Measurements from ENCODE around the gene NHLRC1.

NHLRC1 gene

DNA sequence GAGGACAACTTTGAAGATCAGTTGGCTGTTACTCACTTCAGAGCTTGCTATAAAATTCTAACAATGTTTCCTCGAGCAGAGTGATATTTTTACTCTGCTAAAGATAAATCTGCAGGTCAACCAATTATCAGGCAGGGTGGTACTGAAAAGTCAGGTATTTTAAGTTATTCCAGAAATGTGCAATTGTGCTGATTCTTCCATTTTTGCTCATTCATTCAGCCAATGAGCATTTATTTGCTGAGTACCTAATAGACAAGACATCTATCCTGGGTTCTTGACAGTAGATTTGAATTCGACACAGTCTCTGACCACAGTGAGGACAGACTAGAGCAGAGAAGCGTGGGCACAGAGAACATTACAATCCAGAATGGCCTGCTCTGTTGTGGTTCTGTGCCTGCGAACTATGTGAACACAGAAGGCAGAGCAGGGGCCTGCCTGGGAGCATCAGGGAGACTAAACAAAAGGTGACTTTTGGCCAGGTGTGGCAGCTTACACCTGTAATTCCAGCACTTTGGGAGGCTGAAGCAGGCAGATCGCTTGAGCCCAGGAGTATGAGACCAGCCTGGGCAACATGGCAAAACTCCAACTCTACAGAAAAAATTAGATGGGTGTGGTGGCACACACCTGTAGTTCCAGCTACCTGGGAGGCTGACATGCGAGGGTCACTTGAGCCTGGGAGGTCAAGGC lies 17.6 kb upstream of the NHLRC1 start:
- Histone ChIP-seq H3K4me3 (ENCODE audit: control insufficient read depth in 1 of 7, extremely low read depth in 1 of 7, insufficient read depth in 4 of 7, low read depth in 2 of 7, low read length in 6 of 7) (no peak overlapping the region), H3K9me3 (ENCODE audit: control extremely low read depth in 1 of 5, control insufficient read depth in 4 of 5, insufficient read depth in 2 of 5, low read depth in 1 of 5, low read length in 4 of 5) (no peaks in the 10 kb centered on the region), H3K27ac (ENCODE audit: insufficient read depth in 1 of 2, low read depth in 1 of 2, low read length in 2 of 2, poor library complexity in 1 of 2, severe bottlenecking in 2 of 2) (no peak overlapping the region), H3K36me3 (ENCODE audit: control insufficient read depth in 4 of 4, insufficient read depth in 4 of 4, low read length in 3 of 4) (peaks cover 17 to 45% (median 29%) of the 10 kb centered on the region in 4 experiments), H3K27me3 (replicated peaks in 2 of 5; ENCODE audit: control insufficient read depth in 4 of 5, insufficient read depth in 5 of 5, low read length in 4 of 5) (no peaks in the 10 kb centered on the region), H3K4me1 (ENCODE audit: control extremely low read depth in 1 of 4, control insufficient read depth in 4 of 4, insufficient read depth in 4 of 4, low read length in 3 of 4) (no peaks in the 10 kb centered on the region)
- no peak for DNase-seq
- WGBS (ENCODE audit: insufficient coverage) = 100% methylated on average over 5 of the region's 6 CpGs
- ChIA-PET CTCF (no interaction called here), POLR2A (no interaction called here)

DNA sequence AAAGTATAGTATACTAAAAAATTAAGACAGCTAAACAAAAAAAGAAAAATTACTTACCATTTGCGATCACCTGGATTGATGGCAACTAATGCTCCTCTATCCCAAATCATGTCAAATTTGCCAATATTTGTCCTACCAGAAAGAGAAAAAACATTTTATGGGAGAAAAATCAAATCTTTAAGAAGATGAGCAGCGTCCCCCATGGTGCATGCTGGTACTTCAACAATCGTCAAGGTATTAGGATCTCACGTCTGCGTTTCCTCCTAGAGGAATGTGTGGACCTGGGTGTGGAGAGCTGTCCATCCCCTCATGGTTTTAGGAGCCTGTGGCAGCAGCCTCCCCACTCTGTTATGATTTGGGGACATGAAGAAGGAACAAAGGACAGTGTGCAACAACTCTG lies 16.4 kb upstream of the NHLRC1 start:
- Histone ChIP-seq H3K27ac (ENCODE audit: insufficient read depth in 1 of 2, low read depth in 1 of 2, low read length in 2 of 2, poor library complexity in 1 of 2, severe bottlenecking in 2 of 2) (no peak overlapping the region), H3K27me3 (replicated peaks in 2 of 5; ENCODE audit: control insufficient read depth in 4 of 5, insufficient read depth in 5 of 5, low read length in 4 of 5) (no peaks in the 10 kb centered on the region), H3K4me3 (ENCODE audit: control insufficient read depth in 1 of 7, extremely low read depth in 1 of 7, insufficient read depth in 4 of 7, low read depth in 2 of 7, low read length in 6 of 7) (no peak overlapping the region), H3K9me3 (ENCODE audit: control extremely low read depth in 1 of 5, control insufficient read depth in 4 of 5, insufficient read depth in 2 of 5, low read depth in 1 of 5, low read length in 4 of 5) (no peaks in the 10 kb centered on the region), H3K4me1 (ENCODE audit: control extremely low read depth in 1 of 4, control insufficient read depth in 4 of 4, insufficient read depth in 4 of 4, low read length in 3 of 4) (no peaks in the 10 kb centered on the region), H3K36me3 (ENCODE audit: control insufficient read depth in 4 of 4, insufficient read depth in 4 of 4, low read length in 3 of 4) (peaks cover 22 to 56% (median 34%) of the 10 kb centered on the region in 4 experiments)
- ChIA-PET POLR2A (interaction anchor here (0.6 kb wide), 1 partner anchor 458 kb away, joined by 3 read pairs; no protein-coding TSS in a partner anchor), CTCF (interaction anchor here (0.8 to 1.2 kb wide), 2 partner anchors 11 to 155 kb away, joined by 3 to 4 read pairs; no protein-coding TSS in a partner anchor)
- DNase-seq = no peak
- WGBS (ENCODE audit: insufficient coverage) = 98% methylated on average over 4 of the region's 5 CpGs

DNA sequence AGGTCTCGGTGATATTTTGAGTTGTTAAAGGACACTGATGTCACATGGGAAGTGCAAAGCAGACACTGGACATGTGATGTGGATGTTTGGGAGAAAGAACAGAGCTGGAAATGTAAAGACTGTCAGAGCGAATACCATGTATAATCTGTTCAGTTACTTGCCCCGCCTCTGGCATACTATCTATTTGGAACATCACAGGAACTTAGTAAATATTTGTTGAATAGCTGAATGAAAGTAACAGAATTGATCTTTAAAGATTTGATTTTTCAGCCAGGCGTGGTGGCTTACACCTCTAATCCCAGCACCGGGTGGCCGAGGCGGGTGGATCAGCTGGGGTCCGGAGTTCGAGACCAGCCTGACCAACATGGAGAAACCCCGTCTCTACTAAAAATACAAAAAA lies 13.8 kb upstream of the NHLRC1 start:
- CTCF ChIA-PET = no interaction called here
- DNase-seq = no peak
- no peaks in the 10 kb centered on the region for H3K9me3 ChIP-seq (ENCODE audit: control extremely low read depth in 1 of 5, control insufficient read depth in 4 of 5, insufficient read depth in 2 of 5, low read depth in 1 of 5, low read length in 4 of 5)
- POLR2A ChIA-PET = no interaction called here
- no peak overlapping the region for H3K4me3 ChIP-seq (ENCODE audit: control insufficient read depth in 1 of 7, extremely low read depth in 1 of 7, insufficient read depth in 4 of 7, low read depth in 2 of 7, low read length in 6 of 7)
- WGBS (ENCODE audit: insufficient coverage) = 100% methylated on average over 6 of the region's 10 CpGs
- H3K4me1 ChIP-seq (ENCODE audit: control extremely low read depth in 1 of 4, control insufficient read depth in 4 of 4, insufficient read depth in 4 of 4, low read length in 3 of 4) = no peaks in the 10 kb centered on the region
- H3K27me3 ChIP-seq (replicated peaks in 2 of 5; ENCODE audit: control insufficient read depth in 4 of 5, insufficient read depth in 5 of 5, low read length in 4 of 5) = no peaks in the 10 kb centered on the region
- H3K36me3 ChIP-seq (ENCODE audit: control insufficient read depth in 4 of 4, insufficient read depth in 4 of 4, low read length in 3 of 4) = peaks cover 17 to 41% (median 28%) of the 10 kb centered on the region in 4 experiments
- H3K27ac ChIP-seq (ENCODE audit: insufficient read depth in 1 of 2, low read depth in 1 of 2, low read length in 2 of 2, poor library complexity in 1 of 2, severe bottlenecking in 2 of 2) = no peak overlapping the region

DNA sequence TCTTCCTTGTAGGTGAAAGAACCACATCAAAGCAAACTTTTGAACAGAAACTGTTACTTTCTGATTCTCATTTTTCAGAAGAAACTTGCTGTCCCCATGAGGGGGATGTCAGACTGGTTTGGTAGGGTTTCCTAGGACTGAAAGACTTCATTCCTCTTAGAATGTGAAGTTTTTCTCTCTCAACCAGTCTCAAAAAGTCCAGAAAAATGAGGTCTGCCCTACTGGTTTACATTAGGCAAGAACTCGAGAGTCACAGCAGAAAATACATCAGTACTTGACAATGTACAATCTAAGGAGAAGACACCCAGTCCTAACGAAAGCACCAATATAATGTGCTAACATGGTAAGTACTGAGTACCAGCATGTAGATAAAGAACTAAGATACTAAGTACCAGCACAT lies 12.7 kb upstream of the NHLRC1 start:
- Histone ChIP-seq H3K27me3 (replicated peaks in 2 of 5; ENCODE audit: control insufficient read depth in 4 of 5, insufficient read depth in 5 of 5, low read length in 4 of 5) (no peaks in the 10 kb centered on the region), H3K4me3 (ENCODE audit: control insufficient read depth in 1 of 7, extremely low read depth in 1 of 7, insufficient read depth in 4 of 7, low read depth in 2 of 7, low read length in 6 of 7) (no peak overlapping the region), H3K36me3 (ENCODE audit: control insufficient read depth in 4 of 4, insufficient read depth in 4 of 4, low read length in 3 of 4) (peaks cover 15 to 34% (median 26%) of the 10 kb centered on the region in 4 experiments), H3K27ac (ENCODE audit: insufficient read depth in 1 of 2, low read depth in 1 of 2, low read length in 2 of 2, poor library complexity in 1 of 2, severe bottlenecking in 2 of 2) (no peak overlapping the region), H3K4me1 (ENCODE audit: control extremely low read depth in 1 of 4, control insufficient read depth in 4 of 4, insufficient read depth in 4 of 4, low read length in 3 of 4) (no peaks in the 10 kb centered on the region), H3K9me3 (ENCODE audit: control extremely low read depth in 1 of 5, control insufficient read depth in 4 of 5, insufficient read depth in 2 of 5, low read depth in 1 of 5, low read length in 4 of 5) (no peaks in the 10 kb centered on the region)
- CTCF ChIA-PET = interaction anchor here (1.3 kb wide), 1 partner anchor 10 kb away, joined by 3 read pairs; no protein-coding TSS in a partner anchor
- no CpG with 5 or more reads among the region's 2 CpGs for WGBS (ENCODE audit: insufficient coverage)
- POLR2A ChIA-PET = no interaction called here
- DNase-seq = no peak

DNA sequence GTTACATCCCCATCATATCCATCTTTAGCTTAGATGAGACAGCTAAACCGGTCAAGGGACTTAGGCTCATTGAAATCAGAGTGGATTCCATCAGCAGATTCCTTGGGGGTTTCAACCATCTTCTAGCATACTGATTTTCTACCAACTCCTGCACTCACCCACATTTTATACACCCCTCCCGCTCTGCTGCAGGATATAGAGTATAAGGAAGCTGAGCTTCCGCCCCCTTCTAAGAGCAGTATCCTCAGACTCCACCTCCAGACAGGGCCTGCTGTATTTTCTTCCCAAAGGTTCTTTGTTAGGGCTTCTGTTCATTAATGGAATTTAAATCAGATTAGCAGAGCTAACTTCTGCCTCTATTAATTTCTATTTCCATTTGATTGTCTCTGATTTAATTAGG lies 9.9 kb upstream of the NHLRC1 start:
- Histone ChIP-seq H3K36me3 (ENCODE audit: control insufficient read depth in 4 of 4, insufficient read depth in 4 of 4, low read length in 3 of 4) (peaks cover 11 to 23% (median 18%) of the 10 kb centered on the region in 4 experiments), H3K27me3 (replicated peaks in 2 of 5; ENCODE audit: control insufficient read depth in 4 of 5, insufficient read depth in 5 of 5, low read length in 4 of 5) (no peaks in the 10 kb centered on the region), H3K9me3 (ENCODE audit: control extremely low read depth in 1 of 5, control insufficient read depth in 4 of 5, insufficient read depth in 2 of 5, low read depth in 1 of 5, low read length in 4 of 5) (no peaks in the 10 kb centered on the region), H3K4me1 (ENCODE audit: control extremely low read depth in 1 of 4, control insufficient read depth in 4 of 4, insufficient read depth in 4 of 4, low read length in 3 of 4) (no peaks in the 10 kb centered on the region), H3K4me3 (ENCODE audit: control insufficient read depth in 1 of 7, extremely low read depth in 1 of 7, insufficient read depth in 4 of 7, low read depth in 2 of 7, low read length in 6 of 7) (no peak overlapping the region), H3K27ac (ENCODE audit: insufficient read depth in 1 of 2, low read depth in 1 of 2, low read length in 2 of 2, poor library complexity in 1 of 2, severe bottlenecking in 2 of 2) (no peak overlapping the region)
- WGBS (ENCODE audit: insufficient coverage) = 100% methylated on average over 1 of the region's 3 CpGs
- no peak for DNase-seq
- CTCF ChIA-PET = no interaction called here
- POLR2A ChIA-PET = no interaction called here

DNA sequence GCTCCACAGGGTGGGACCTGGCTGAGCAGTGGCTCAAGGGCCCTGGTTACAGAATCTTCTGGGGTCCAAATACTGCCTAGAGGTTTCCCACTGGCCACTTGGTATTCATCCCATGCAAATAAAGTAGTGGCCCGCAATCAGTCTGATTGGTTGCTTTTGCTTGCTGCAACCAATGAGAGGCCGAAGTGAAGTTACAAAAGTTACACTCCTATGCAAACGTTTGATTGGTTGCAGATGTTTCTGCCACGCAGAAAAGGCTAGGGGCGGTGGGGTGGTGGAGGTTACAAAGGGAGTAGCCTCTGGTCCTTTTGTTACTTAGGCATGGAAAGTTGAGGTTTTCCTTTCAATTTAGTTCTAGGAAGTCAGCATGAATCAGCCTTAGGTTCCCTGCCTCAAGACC lies 3.6 kb upstream of the NHLRC1 start:
- Histone ChIP-seq H3K9me3 (ENCODE audit: control extremely low read depth in 1 of 5, control insufficient read depth in 4 of 5, insufficient read depth in 2 of 5, low read depth in 1 of 5, low read length in 4 of 5) (no peaks in the 10 kb centered on the region), H3K36me3 (ENCODE audit: control insufficient read depth in 4 of 4, insufficient read depth in 4 of 4, low read length in 3 of 4) (peaks cover 0 to 3% (median 1%) of the 10 kb centered on the region in 4 experiments), H3K27me3 (replicated peaks in 2 of 5; ENCODE audit: control insufficient read depth in 4 of 5, insufficient read depth in 5 of 5, low read length in 4 of 5) (no peaks in the 10 kb centered on the region), H3K4me1 (ENCODE audit: control extremely low read depth in 1 of 4, control insufficient read depth in 4 of 4, insufficient read depth in 4 of 4, low read length in 3 of 4) (peaks cover 0 to 12% (median 7%) of the 10 kb centered on the region in 4 experiments), H3K4me3 (ENCODE audit: control insufficient read depth in 1 of 7, extremely low read depth in 1 of 7, insufficient read depth in 4 of 7, low read depth in 2 of 7, low read length in 6 of 7) (no peak overlapping the region), H3K27ac (ENCODE audit: insufficient read depth in 1 of 2, low read depth in 1 of 2, low read length in 2 of 2, poor library complexity in 1 of 2, severe bottlenecking in 2 of 2) (no peak overlapping the region)
- WGBS (ENCODE audit: insufficient coverage) = 88% methylated on average over 5 of the region's 5 CpGs
- no peak for DNase-seq
- CTCF ChIA-PET = interaction anchor here (1.3 kb wide), 1 partner anchor 9 kb away, joined by 3 read pairs; no protein-coding TSS in a partner anchor
- POLR2A ChIA-PET = no interaction called here

DNA sequence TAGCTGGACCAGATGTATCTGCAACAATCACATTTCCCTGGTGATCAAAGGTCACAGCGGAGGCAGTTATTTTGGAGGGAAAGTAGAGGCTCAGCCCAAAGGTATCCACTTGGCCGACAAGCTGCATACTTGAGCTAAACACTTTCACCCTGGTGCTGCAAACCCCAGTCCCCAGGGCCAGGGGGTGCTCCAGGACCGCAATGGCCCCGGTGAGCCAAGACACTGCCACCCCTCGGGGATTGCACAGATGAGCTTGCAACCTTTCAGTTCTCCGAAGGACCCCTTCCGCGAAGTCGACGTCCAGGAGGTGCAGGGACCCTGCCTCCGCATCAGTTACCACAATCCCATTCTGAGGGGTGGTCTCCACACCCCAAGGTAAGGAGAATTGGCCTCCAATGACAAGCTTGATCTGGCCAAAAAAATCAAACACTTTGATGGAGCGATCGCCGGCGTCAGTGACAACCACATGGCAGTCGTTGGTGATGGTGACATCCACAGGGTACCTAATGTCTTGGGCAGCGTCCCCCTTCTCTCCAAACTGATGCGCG lies 823 bp downstream of the NHLRC1 start:
- peak overlapping the region in 1 of 7 experiments; percentile 79 for H3K4me3 ChIP-seq (ENCODE audit: control insufficient read depth in 1 of 7, extremely low read depth in 1 of 7, insufficient read depth in 4 of 7, low read depth in 2 of 7, low read length in 6 of 7)
- H3K4me1 ChIP-seq (ENCODE audit: control extremely low read depth in 1 of 4, control insufficient read depth in 4 of 4, insufficient read depth in 4 of 4, low read length in 3 of 4) = peaks cover 0 to 12% (median 7%) of the 10 kb centered on the region in 4 experiments
- CTCF ChIA-PET = interaction anchor here (0.6 to 3.5 kb wide), 11 partner anchors 8 to 304 kb away, joined by 3 to 10 read pairs (median 4); partner anchors contain the start of gene KIF13A
- WGBS (ENCODE audit: insufficient coverage) = 82% methylated on average over 19 of the region's 19 CpGs
- POLR2A ChIA-PET = interaction anchor here (0.6 kb wide), 1 partner anchor 303 kb away, joined by 3 read pairs; no protein-coding TSS in a partner anchor
- no peak overlapping the region for H3K27ac ChIP-seq (ENCODE audit: insufficient read depth in 1 of 2, low read depth in 1 of 2, low read length in 2 of 2, poor library complexity in 1 of 2, severe bottlenecking in 2 of 2)
- DNase-seq = peak in 1 of 3 donors; percentile 9
- H3K9me3 ChIP-seq (ENCODE audit: control extremely low read depth in 1 of 5, control insufficient read depth in 4 of 5, insufficient read depth in 2 of 5, low read depth in 1 of 5, low read length in 4 of 5) = no peaks in the 10 kb centered on the region
- H3K27me3 ChIP-seq (replicated peaks in 2 of 5; ENCODE audit: control insufficient read depth in 4 of 5, insufficient read depth in 5 of 5, low read length in 4 of 5) = no peaks in the 10 kb centered on the region
- H3K36me3 ChIP-seq (ENCODE audit: control insufficient read depth in 4 of 4, insufficient read depth in 4 of 4, low read length in 3 of 4) = no peaks in the 10 kb centered on the region

All from common myeloid progenitor, CD34-positive (primary cell).